HCT116 (cell line): ENCODE results near the gene OR13C9. TPM values are rescaled to one million over a fixed set of nuclear protein-coding genes. Genes with fewer than 3 reads are reported as not detected.

Experiments used
- ATAC-seq: fragments of 200-7000 bp; cut with Tn5 transposase; 2 replicates; pipeline ENCODE4 v1.9.1; 2020; ENCODE audit warnings: mild to moderate bottlenecking, moderate library complexity
- BruUV-seq: library from RNA; stranded (reverse); fragments of 400-500 nt; replicated peaks from 2 replicates; lab custom pipeline; 2021; lab: Mats Ljungman, UMichigan
- CTCF ChIA-PET: fragments of 300-600 bp; sonication (Branson Sonifier 250); formaldehyde crosslinking; loops from one replicate; lab custom pipeline; 2021; ENCODE audit warnings: antibody characterized with exemption; lab: Charles Lee
- POLR2A ChIA-PET: fragments of 300-600, 350-600 bp; sonication (Branson Sonifier 250); formaldehyde crosslinking; loops from one replicate; lab custom pipeline; 2021; ENCODE audit warnings: antibody characterized with exemption; lab: Charles Lee
- RAD21 ChIA-PET, 2 experiments: fragments of 300-600 bp; sonication (Branson Sonifier 250); formaldehyde crosslinking; loops; one replicate each; lab custom pipeline; 2023; ENCODE audit warnings: low total read pairs in 2 of 2; ENCODE audit not compliant: uncharacterized antibody in 2 of 2, unreplicated experiment in 2 of 2, low non-redundant PET in 1 of 2; lab: Charles Lee
- DNase-seq: peaks from one replicate; pipeline ENCODE4 v3.0.0-alpha.2; 2010; ENCODE audit warnings: low read depth, low spot score
- H2AFZ ChIP-seq: fragments of 200-600 bp; shearing (Covaris generic), sonication (generic); 2 replicates; pipeline ENCODE4 v1.6.1; 2017; ENCODE audit warnings: low read depth, mixed run types, mixed read lengths, antibody characterized with exemption, low read length; ENCODE audit not compliant: poor library complexity, severe bottlenecking
- H3K27ac ChIP-seq: 2 replicates; pipeline ENCODE4 v1.5.1; 2012; ENCODE audit warnings: low read depth, low read length
- H3K27me3 ChIP-seq: fragments of 200-600 bp; sonication (generic); 2 replicates; pipeline ENCODE4 v1.6.1; 2016; ENCODE audit warnings: mixed run types, low read length, mixed read lengths; ENCODE audit not compliant: insufficient read depth
- H3K36me3 ChIP-seq, 2 experiments: fragments of 200-500 bp in 1 of 2; fragments of 200-600 bp in 1 of 2; sonication (Bioruptor generic) in 1 of 2; sonication (generic) in 1 of 2; 2 replicates each; pipeline versions ENCODE4 v1.5.1 to v1.6.1; 2014 to 2016; ENCODE audit warnings: low read length in 2 of 2, inconsistent platforms in 1 of 2, mixed read lengths in 1 of 2, mixed run types in 1 of 2; ENCODE audit not compliant: insufficient read depth in 2 of 2, control insufficient read depth in 1 of 2
- H3K4me1 ChIP-seq, 2 experiments: fragments of 200-600 bp in 1 of 2; sonication (generic) in 1 of 2; 2 replicates each; pipeline versions ENCODE4 v1.5.1 to v1.6.1; 2012 to 2017; ENCODE audit warnings: low read length in 2 of 2, inconsistent platforms in 1 of 2, mild to moderate bottlenecking in 1 of 2, mixed read lengths in 1 of 2, mixed run types in 1 of 2, moderate library complexity in 1 of 2; ENCODE audit not compliant: insufficient read depth in 2 of 2, control insufficient read depth in 1 of 2
- H3K4me2 ChIP-seq: fragments of 200-600 bp; sonication (generic); 2 replicates; pipeline ENCODE4 v1.6.1; 2017; ENCODE audit warnings: mixed run types, low read length, mixed read lengths
- H3K4me3 ChIP-seq, 2 experiments: fragments of 200-600 bp in 1 of 2; sonication (generic) in 1 of 2; replicated peaks in 1 of 2; 2 replicates each; pipeline ENCODE4 v1.5.1; 2011 to 2016; ENCODE audit warnings: low read length in 2 of 2, control low read depth in 1 of 2, low read depth in 1 of 2, mild to moderate bottlenecking in 1 of 2, mixed read lengths in 1 of 2, mixed run types in 1 of 2
- H3K79me2 ChIP-seq: fragments of 200-600 bp; sonication (generic); 2 replicates; pipeline ENCODE4 v1.6.1; 2017; ENCODE audit warnings: mild to moderate bottlenecking, mixed run types, low read length, moderate library complexity, mixed read lengths; ENCODE audit not compliant: insufficient read depth
- H3K9ac ChIP-seq: fragments of 200-600 bp; sonication (generic); 2 replicates; pipeline ENCODE4 v1.6.1; 2016; ENCODE audit warnings: low read length, mixed read lengths
- H3K9me2 ChIP-seq: fragments of 200-600 bp; sonication (generic), shearing (Covaris generic); 2 replicates; pipeline ENCODE4 v1.6.1; 2017; ENCODE audit warnings: mixed run types, mild to moderate bottlenecking, moderate library complexity; ENCODE audit not compliant: insufficient read depth
- H3K9me3 ChIP-seq, 2 experiments: fragments of 200-500 bp in 1 of 2; fragments of 200-600 bp in 1 of 2; sonication (Bioruptor generic) in 1 of 2; sonication (generic) in 1 of 2; 2 replicates each; pipeline ENCODE4 v1.6.1; 2014 to 2017; ENCODE audit warnings: low read length in 2 of 2, mixed read lengths in 2 of 2, inconsistent platforms in 1 of 2, low read depth in 1 of 2, mild to moderate bottlenecking in 1 of 2, mixed run types in 1 of 2, moderate library complexity in 1 of 2; ENCODE audit not compliant: control insufficient read depth in 1 of 2, insufficient read depth in 1 of 2
- H4K20me1 ChIP-seq: fragments of 200-600 bp; sonication (generic), shearing (Covaris generic); 2 replicates; pipeline ENCODE4 v1.6.1; 2017; ENCODE audit warnings: mixed run types, mild to moderate bottlenecking, moderate library complexity; ENCODE audit not compliant: insufficient read depth
- EZH2 ChIP-seq: fragments of 200-600 bp; sonication (generic); IDR thresholded peaks from 2 replicates; pipeline ENCODE4 v1.6.1; 2017; ENCODE audit warnings: antibody characterized with exemption, mixed run types
- EZH2phosphoT487 ChIP-seq: fragments of 200-600 bp; IDR thresholded peaks from 2 replicates; pipeline ENCODE4 v1.6.1; 2018; ENCODE audit warnings: antibody characterized with exemption, borderline replicate concordance
- POLR2A ChIP-seq: IDR thresholded peaks from 2 replicates; pipeline ENCODE4 v1.7.0; 2011; ENCODE audit warnings: borderline replicate concordance; ENCODE audit not compliant: insufficient read depth, insufficient read length; ENCODE audit errors: extremely low read depth
- RAD21 ChIP-seq: IDR thresholded peaks from 2 replicates; pipeline ENCODE4 v1.6.1; 2012; ENCODE audit warnings: low read depth, mild to moderate bottlenecking
- SIN3A ChIP-seq: IDR thresholded peaks from 2 replicates; pipeline ENCODE4 v1.6.1; 2012; ENCODE audit warnings: low read depth
- SRF ChIP-seq: IDR thresholded peaks from 2 replicates; pipeline ENCODE4 v1.6.1; 2012; ENCODE audit warnings: low read depth
- TCF7L2 ChIP-seq: IDR thresholded peaks from 2 replicates; pipeline ENCODE4 v1.7.0; 2011; ENCODE audit warnings: borderline replicate concordance, inconsistent platforms; ENCODE audit not compliant: insufficient read depth, insufficient read length; ENCODE audit errors: extremely low read depth
- YY1 ChIP-seq: IDR thresholded peaks from 2 replicates; pipeline ENCODE4 v1.6.1; 2011; ENCODE audit warnings: low read length, low read depth, moderate library complexity, mild to moderate bottlenecking; ENCODE audit not compliant: insufficient replicate concordance; ENCODE audit errors: extremely low read depth
- ZFX ChIP-seq: fragments of 450-650 bp; IDR thresholded peaks from 2 replicates; pipeline ENCODE4 v1.6.1; 2017
- ZNF274 ChIP-seq: fragments of 200-500 bp; sonication (Bioruptor generic); IDR thresholded peaks from 2 replicates; pipeline ENCODE4 v1.6.1; 2014; ENCODE audit warnings: mild to moderate bottlenecking, low read depth, low read length, inconsistent platforms
- intact Hi-C: fragments of 100-400 bp; cut with micrococcal nuclease; formaldehyde crosslinking; loops from 2 replicates; pipeline ENCODE4 v1.10.0; 2022
- total RNA-seq: library from RNA; stranded (reverse); gene quantifications from one replicate; pipeline ENCODE4 v1.2.1, GENCODE V29; 2021; ENCODE audit not compliant: unreplicated experiment
- TF ChIP-seq, protein P1 (sequence below): IDR thresholded peaks from 2 replicates; pipeline ENCODE4 v1.6.1; 2012
- TF ChIP-seq, protein P2 (sequence below): IDR thresholded peaks from 2 replicates; pipeline ENCODE4 v1.6.1; 2011; ENCODE audit warnings: mild to moderate bottlenecking, low read length, moderate library complexity; ENCODE audit not compliant: insufficient replicate concordance; ENCODE audit errors: extremely low read depth

Gene OR13C9
- total RNA-seq, 1 experiment from 2014 or later = not detected

DNA sequence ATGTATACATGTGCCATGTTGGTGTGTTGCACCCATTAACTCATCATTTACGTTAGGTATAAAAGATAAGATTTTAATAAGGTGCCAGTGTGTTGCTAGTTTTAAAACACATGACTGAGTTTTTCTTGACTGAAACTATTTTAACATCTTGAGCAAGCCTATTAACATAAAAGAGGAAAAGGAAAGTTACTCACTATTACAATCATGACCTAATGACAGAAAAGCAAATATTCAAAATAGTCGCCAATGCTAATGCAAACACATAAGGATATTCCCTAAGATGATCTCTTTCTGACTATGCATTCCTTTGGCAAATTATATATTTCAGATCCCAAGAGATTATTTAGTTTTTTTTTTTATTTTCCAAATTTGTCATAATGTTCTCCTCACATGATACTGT, 6.8 kb downstream of the OR13C9 start:
- no TSS peak for BruUV-seq
- RAD21 ChIA-PET = no interaction called here

More for the DNA sequence above, 6.8 kb downstream of the OR13C9 start:
- Histone ChIP-seq H2AFZ (no peak overlapping the region), H3K36me3 (no peaks in the 10 kb centered on the region), H3K9me3 (no peaks in the 10 kb centered on the region), H3K9me2 (no peaks in the 10 kb centered on the region), H4K20me1 (no peaks in the 10 kb centered on the region), H3K4me1 (no peaks in the 10 kb centered on the region), H3K4me3 (no peak overlapping the region), H3K9ac (no peak overlapping the region), H3K4me2 (no peak overlapping the region), H3K79me2 (no peaks in the 10 kb centered on the region), H3K27me3 (no peaks in the 10 kb centered on the region), H3K27ac (no peak overlapping the region)
- DNase-seq (no peak), ATAC-seq (no peak)
- TF ChIP-seq ZFX (no peak), EZH2 (no peak), EZH2phosphoT487 (no peak), POLR2A (no peak), ZNF274 (no peak), RAD21 (no peak), TCF7L2 (no peak), YY1 (no peak), SRF (no peak), SIN3A (no peak)
- TF ChIP-seq, protein P1, sequence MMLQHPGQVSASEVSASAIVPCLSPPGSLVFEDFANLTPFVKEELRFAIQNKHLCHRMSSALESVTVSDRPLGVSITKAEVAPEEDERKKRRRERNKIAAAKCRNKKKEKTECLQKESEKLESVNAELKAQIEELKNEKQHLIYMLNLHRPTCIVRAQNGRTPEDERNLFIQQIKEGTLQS = no peak
- TF ChIP-seq, protein P2, sequence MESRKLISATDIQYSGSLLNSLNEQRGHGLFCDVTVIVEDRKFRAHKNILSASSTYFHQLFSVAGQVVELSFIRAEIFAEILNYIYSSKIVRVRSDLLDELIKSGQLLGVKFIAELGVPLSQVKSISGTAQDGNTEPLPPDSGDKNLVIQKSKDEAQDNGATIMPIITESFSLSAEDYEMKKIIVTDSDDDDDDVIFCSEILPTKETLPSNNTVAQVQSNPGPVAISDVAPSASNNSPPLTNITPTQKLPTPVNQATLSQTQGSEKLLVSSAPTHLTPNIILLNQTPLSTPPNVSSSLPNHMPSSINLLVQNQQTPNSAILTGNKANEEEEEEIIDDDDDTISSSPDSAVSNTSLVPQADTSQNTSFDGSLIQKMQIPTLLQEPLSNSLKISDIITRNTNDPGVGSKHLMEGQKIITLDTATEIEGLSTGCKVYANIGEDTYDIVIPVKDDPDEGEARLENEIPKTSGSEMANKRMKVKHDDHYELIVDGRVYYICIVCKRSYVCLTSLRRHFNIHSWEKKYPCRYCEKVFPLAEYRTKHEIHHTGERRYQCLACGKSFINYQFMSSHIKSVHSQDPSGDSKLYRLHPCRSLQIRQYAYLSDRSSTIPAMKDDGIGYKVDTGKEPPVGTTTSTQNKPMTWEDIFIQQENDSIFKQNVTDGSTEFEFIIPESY = no peak
- intact Hi-C loops = no loop called here
- POLR2A ChIA-PET = no interaction called here
- CTCF ChIA-PET = no interaction called here
